Thyroid gland (tissue), 4 donors: ENCODE results near the gene SYMPK.

Experiments used
- POLR2A ChIP-seq, 2 donors: fragments of 450-650 bp; IDR thresholded peaks; one replicate each; pipeline ENCODE4 v1.6.1; 2017; ENCODE audit warnings: antibody characterized with exemption in 2 of 2, mild to moderate bottlenecking in 2 of 2, moderate library complexity in 1 of 2
- TF ChIP-seq, protein P1 (sequence below), 6 experiments: fragments of 200-600 bp in 3 of 6; fragments of 450-650 bp in 3 of 6; sonication (generic) in 3 of 6; IDR thresholded peaks; one replicate each; pipeline ENCODE4 v1.5.1; 2016 to 2019; ENCODE audit warnings: antibody characterized with exemption in 6 of 6, mild to moderate bottlenecking in 2 of 6, inconsistent platforms in 1 of 6, moderate library complexity in 1 of 6

DNA sequence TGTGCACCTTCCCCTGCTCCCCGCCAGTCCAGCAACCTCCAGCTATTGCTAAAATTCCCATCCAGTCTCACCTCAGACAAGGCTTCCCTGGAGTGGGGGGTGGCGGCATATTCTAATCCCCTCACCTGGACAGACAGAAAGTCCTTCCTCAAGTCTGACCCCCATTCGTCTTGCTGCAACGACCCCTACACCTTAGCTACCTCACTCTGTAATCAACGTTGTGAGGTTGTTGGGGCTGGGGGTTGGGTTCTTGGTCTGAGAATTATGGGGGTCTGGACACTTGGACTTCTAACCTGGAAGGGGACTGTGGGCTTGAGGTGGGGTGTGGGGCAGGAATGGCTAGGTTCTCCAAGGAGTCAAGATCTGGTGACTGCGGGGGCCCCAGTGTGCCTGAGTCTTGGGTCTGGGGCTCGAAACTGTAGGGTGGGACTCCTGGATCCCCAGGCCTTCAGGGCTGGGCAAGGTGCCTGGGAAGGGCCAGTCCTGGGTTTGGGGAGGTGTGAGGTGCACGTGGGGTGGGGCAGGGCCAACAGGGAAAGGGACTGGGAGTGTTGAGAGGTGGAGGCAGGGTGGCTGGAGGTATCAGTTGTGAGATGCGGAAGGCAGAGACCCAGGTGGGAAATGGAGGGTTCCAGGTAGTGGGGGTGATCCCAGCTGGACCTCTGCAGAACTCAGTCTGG lies 2.5 kb upstream of the SYMPK start:
- TF ChIP-seq POLR2A (IDR thresholded peaks at IDR 0.05): no peak
- TF ChIP-seq, protein P1, sequence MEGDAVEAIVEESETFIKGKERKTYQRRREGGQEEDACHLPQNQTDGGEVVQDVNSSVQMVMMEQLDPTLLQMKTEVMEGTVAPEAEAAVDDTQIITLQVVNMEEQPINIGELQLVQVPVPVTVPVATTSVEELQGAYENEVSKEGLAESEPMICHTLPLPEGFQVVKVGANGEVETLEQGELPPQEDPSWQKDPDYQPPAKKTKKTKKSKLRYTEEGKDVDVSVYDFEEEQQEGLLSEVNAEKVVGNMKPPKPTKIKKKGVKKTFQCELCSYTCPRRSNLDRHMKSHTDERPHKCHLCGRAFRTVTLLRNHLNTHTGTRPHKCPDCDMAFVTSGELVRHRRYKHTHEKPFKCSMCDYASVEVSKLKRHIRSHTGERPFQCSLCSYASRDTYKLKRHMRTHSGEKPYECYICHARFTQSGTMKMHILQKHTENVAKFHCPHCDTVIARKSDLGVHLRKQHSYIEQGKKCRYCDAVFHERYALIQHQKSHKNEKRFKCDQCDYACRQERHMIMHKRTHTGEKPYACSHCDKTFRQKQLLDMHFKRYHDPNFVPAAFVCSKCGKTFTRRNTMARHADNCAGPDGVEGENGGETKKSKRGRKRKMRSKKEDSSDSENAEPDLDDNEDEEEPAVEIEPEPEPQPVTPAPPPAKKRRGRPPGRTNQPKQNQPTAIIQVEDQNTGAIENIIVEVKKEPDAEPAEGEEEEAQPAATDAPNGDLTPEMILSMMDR (IDR thresholded peaks at IDR 0.05): no peak
